Measurements from ENCODE around the gene MIPOL1. TPM values are rescaled to one million over a fixed set of nuclear protein-coding genes. Genes with fewer than 3 reads are reported as not detected.

Gene MIPOL1
- total RNA-seq, 1 experiment from 2014 or later: 15.4 TPM

DNA sequence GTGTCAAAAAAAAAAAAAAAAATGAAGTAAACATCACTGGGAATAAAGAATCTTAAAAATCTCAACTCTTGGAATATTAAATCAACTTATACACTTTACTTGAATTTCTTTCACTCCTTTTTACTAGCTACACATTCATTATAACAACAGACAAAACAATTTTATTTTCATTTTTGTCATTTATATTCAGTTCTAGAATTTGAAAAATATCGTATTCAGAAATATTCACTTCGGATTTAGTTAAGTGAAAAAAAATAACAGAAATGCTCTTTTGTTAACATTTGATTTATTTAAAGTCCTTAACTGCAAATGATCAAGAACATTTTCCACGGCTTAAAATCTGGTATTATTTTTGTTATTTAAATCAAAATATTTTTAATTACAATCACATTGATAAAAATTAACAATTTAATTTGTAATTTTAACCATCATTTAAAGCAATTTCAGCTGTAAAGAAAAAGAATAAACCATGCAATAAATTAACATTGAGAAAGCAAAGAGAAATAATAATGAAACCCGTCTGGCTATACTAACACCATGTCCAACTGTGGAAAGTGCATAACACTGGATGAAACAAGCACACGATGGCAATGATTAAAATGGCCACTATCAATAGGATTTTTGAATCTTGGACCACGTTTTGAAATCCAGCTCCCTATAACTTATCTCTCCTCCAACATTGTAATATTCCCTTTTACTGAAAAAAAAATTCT is 392.1 kb downstream of the MIPOL1 start:
- H4K20me1 ChIP-seq (ENCODE audit: insufficient read depth): no peaks in the 10 kb centered on the region
- no peak for TF ChIP-seq RAD21 (IDR thresholded peaks at IDR 0.05; ENCODE audit: low read depth)
- TF ChIP-seq, protein P1, sequence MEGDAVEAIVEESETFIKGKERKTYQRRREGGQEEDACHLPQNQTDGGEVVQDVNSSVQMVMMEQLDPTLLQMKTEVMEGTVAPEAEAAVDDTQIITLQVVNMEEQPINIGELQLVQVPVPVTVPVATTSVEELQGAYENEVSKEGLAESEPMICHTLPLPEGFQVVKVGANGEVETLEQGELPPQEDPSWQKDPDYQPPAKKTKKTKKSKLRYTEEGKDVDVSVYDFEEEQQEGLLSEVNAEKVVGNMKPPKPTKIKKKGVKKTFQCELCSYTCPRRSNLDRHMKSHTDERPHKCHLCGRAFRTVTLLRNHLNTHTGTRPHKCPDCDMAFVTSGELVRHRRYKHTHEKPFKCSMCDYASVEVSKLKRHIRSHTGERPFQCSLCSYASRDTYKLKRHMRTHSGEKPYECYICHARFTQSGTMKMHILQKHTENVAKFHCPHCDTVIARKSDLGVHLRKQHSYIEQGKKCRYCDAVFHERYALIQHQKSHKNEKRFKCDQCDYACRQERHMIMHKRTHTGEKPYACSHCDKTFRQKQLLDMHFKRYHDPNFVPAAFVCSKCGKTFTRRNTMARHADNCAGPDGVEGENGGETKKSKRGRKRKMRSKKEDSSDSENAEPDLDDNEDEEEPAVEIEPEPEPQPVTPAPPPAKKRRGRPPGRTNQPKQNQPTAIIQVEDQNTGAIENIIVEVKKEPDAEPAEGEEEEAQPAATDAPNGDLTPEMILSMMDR (IDR thresholded peaks at IDR 0.05 in 2 of 3, conservative IDR thresholded peaks at IDR 0.05 in 1 of 3; ENCODE audit: borderline replicate concordance in 1 of 3, insufficient read depth in 1 of 3, low read depth in 2 of 3, low read length in 2 of 3): no peak
- no peak for TF ChIP-seq SRF (IDR thresholded peaks at IDR 0.05; ENCODE audit: low read depth)
- TF ChIP-seq, protein P2, sequence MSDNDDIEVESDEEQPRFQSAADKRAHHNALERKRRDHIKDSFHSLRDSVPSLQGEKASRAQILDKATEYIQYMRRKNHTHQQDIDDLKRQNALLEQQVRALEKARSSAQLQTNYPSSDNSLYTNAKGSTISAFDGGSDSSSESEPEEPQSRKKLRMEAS (IDR thresholded peaks at IDR 0.05): no peak
- no peak for TF ChIP-seq CBX3 (IDR thresholded peaks at IDR 0.05; ENCODE audit: low read depth)
- TF ChIP-seq ZNF274 (IDR thresholded peaks at IDR 0.05; ENCODE audit: low read depth, low read length): no peak
- no peak for TF ChIP-seq POLR2A (IDR thresholded peaks at IDR 0.05; ENCODE audit: borderline replicate concordance, extremely low read depth, insufficient read depth, insufficient read length)
- TF ChIP-seq, protein P3, sequence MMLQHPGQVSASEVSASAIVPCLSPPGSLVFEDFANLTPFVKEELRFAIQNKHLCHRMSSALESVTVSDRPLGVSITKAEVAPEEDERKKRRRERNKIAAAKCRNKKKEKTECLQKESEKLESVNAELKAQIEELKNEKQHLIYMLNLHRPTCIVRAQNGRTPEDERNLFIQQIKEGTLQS (IDR thresholded peaks at IDR 0.05): no peak
- TF ChIP-seq EGR1 (IDR thresholded peaks at IDR 0.05; ENCODE audit: low read depth): no peak
- no peak for TF ChIP-seq EZH2 (IDR thresholded peaks at IDR 0.05)
- no peak for TF ChIP-seq SP1 (IDR thresholded peaks at IDR 0.05; ENCODE audit: low read depth)
- TF ChIP-seq, protein P4, sequence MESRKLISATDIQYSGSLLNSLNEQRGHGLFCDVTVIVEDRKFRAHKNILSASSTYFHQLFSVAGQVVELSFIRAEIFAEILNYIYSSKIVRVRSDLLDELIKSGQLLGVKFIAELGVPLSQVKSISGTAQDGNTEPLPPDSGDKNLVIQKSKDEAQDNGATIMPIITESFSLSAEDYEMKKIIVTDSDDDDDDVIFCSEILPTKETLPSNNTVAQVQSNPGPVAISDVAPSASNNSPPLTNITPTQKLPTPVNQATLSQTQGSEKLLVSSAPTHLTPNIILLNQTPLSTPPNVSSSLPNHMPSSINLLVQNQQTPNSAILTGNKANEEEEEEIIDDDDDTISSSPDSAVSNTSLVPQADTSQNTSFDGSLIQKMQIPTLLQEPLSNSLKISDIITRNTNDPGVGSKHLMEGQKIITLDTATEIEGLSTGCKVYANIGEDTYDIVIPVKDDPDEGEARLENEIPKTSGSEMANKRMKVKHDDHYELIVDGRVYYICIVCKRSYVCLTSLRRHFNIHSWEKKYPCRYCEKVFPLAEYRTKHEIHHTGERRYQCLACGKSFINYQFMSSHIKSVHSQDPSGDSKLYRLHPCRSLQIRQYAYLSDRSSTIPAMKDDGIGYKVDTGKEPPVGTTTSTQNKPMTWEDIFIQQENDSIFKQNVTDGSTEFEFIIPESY (IDR thresholded peaks at IDR 0.05; ENCODE audit: extremely low read depth, insufficient replicate concordance, low read length): no peak
- TF ChIP-seq ELF1 (IDR thresholded peaks at IDR 0.05; ENCODE audit: borderline replicate concordance, low read depth): no peak
- intact Hi-C loops (cut with micrococcal nuclease): no loop called here
- peaks cover 0 to 8% of the 10 kb centered on the region in 2 experiments for H3K4me1 ChIP-seq (ENCODE audit: control insufficient read depth in 1 of 2, insufficient read depth in 2 of 2, low read length in 2 of 2)
- CTCF ChIA-PET: no interaction called here
- no peak overlapping the region for H3K9ac ChIP-seq (ENCODE audit: low read length)
- no peaks in the 10 kb centered on the region for H3K9me2 ChIP-seq (ENCODE audit: insufficient read depth)
- no peaks in the 10 kb centered on the region for H3K9me3 ChIP-seq (ENCODE audit: control insufficient read depth in 1 of 2, insufficient read depth in 1 of 2, low read depth in 1 of 2, low read length in 2 of 2)
- POLR2A ChIA-PET: no interaction called here
- ATAC-seq (no peak), DNase-seq (ENCODE audit: low read depth, low spot score) (no peak)
- no peak overlapping the region for H3K4me2 ChIP-seq (ENCODE audit: low read length)
- H3K27me3 ChIP-seq (ENCODE audit: insufficient read depth, low read length): no peaks in the 10 kb centered on the region
- RAD21 ChIA-PET (ENCODE audit: low non-redundant PET in 1 of 2, low total read pairs in 2 of 2, uncharacterized antibody in 2 of 2, unreplicated experiment in 2 of 2): interaction anchor here in 1 of 2 experiments (0.6 kb wide), 1 partner anchor 285 kb away, joined by 3 read pairs; no protein-coding TSS in a partner anchor
- BruUV-seq (replicated peaks): no TSS peak
- H3K79me2 ChIP-seq (ENCODE audit: insufficient read depth, low read length): no peaks in the 10 kb centered on the region
- no peaks in the 10 kb centered on the region for H3K36me3 ChIP-seq (ENCODE audit: control insufficient read depth in 1 of 2, insufficient read depth in 2 of 2, low read length in 2 of 2)
- no peak overlapping the region for H2AFZ ChIP-seq (ENCODE audit: low read depth, low read length, poor library complexity, severe bottlenecking)
- H3K4me3 ChIP-seq (replicated peaks in 1 of 2; ENCODE audit: low read depth in 1 of 2, low read length in 2 of 2): no peak overlapping the region
- no peak overlapping the region for H3K27ac ChIP-seq (ENCODE audit: low read depth, low read length)

All from HCT116 (cell line).